IMR-90 (cell line): ENCODE data around the gene OSBPL8.

Source experiments
- CHD1 ChIP-seq: IDR thresholded peaks from 2 replicates; pipeline ENCODE4 v1.6.1; 2012; ENCODE audit warnings: low read depth, low read length, improper control_type of control experiment
- SMC3 ChIP-seq: fragments of 150-350 bp; IDR thresholded peaks from 2 replicates; pipeline ENCODE4 v1.6.1; 2016; ENCODE audit warnings: low read depth, mild to moderate bottlenecking, antibody characterized with exemption, low read length, moderate library complexity
- TF ChIP-seq, protein P1 (sequence below): conservative IDR thresholded peaks from 2 replicates; pipeline ENCODE4 v1.5.1; 2012; ENCODE audit warnings: mild to moderate bottlenecking, low read depth, low read length, improper control_type of control experiment

DNA sequence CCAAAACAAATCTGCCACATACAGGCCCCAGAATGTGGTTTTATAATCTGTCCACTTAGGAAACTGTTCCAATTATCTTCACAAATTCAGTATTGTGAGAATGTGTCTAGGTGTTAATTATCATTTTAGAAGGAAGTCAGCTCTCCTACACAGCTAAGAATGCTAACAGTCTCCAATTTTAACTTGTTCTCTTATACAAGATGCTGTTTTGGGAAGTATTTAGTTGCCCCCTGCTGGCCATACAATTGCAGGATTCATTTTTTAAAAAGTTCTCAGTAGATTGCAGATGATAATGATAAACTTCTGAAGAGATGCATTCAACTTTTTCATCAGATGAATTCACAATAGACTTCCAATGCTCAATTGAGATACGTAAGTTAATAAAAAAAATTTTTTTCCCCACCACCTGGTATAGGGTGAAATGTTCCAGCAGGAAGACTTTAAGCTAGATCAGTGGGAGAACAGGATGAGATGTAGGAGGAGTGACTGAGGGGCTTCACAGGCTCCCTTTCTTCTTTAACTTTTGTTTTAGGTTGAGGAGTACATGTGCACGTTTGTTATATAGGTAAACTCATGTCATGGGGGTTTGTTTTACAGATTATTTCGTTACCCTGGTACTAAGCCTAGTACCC, 27.3 kb upstream of the OSBPL8 start:
- TF ChIP-seq CHD1 (no peak), SMC3 (peak; percentile 50)
- TF ChIP-seq, protein P1, sequence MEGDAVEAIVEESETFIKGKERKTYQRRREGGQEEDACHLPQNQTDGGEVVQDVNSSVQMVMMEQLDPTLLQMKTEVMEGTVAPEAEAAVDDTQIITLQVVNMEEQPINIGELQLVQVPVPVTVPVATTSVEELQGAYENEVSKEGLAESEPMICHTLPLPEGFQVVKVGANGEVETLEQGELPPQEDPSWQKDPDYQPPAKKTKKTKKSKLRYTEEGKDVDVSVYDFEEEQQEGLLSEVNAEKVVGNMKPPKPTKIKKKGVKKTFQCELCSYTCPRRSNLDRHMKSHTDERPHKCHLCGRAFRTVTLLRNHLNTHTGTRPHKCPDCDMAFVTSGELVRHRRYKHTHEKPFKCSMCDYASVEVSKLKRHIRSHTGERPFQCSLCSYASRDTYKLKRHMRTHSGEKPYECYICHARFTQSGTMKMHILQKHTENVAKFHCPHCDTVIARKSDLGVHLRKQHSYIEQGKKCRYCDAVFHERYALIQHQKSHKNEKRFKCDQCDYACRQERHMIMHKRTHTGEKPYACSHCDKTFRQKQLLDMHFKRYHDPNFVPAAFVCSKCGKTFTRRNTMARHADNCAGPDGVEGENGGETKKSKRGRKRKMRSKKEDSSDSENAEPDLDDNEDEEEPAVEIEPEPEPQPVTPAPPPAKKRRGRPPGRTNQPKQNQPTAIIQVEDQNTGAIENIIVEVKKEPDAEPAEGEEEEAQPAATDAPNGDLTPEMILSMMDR, result peak; percentile 71
